SIG-M5 (cell line): ENCODE results near the gene VSTM4.

Experiments
- DNase-seq: peaks from one replicate; lab custom pipeline; 2025; lab: John Stamatoyannopoulos, UW

The VSTM4 gene

GRCh38 chr10:49040601-49041000 lies 74.7 kb downstream of the VSTM4 start:
- no peak for DNase-seq

- no peak for DNase-seq
Measured at GRCh38 chr10:49039409-49039808, 75.9 kb downstream of the VSTM4 start.

GRCh38 chr10:49038711-49039110 lies 76.6 kb downstream of the VSTM4 start:
- no peak for DNase-seq

- no peak for DNase-seq
Measured at GRCh38 chr10:49037187-49037586, 78.1 kb downstream of the VSTM4 start.

- DNase-seq = no peak
Measured at GRCh38 chr10:49036638-49037037, 78.7 kb downstream of the VSTM4 start.

- DNase-seq = no peak
Measured at GRCh38 chr10:49035920-49036319, 79.4 kb downstream of the VSTM4 start.

- DNase-seq = no peak
Measured at GRCh38 chr10:49034925-49035324, 80.4 kb downstream of the VSTM4 start.

GRCh38 chr10:49033939-49034338 lies 81.4 kb downstream of the VSTM4 start:
- no peak for DNase-seq

- DNase-seq = no peak
Measured at GRCh38 chr10:49029666-49030065, 85.7 kb downstream of the VSTM4 start.

- no peak for DNase-seq
Measured at GRCh38 chr10:49028639-49029038, 86.7 kb downstream of the VSTM4 start.

GRCh38 chr10:49025347-49025983 lies 89.9 kb downstream of the VSTM4 start:
- no peak for DNase-seq

- DNase-seq = no peak
Measured at GRCh38 chr10:49024484-49024883, 90.8 kb downstream of the VSTM4 start.

GRCh38 chr10:49023752-49024151 lies 91.6 kb downstream of the VSTM4 start:
- DNase-seq = no peak

- no peak for DNase-seq
Measured at GRCh38 chr10:49023071-49023470, 92.3 kb downstream of the VSTM4 start.

GRCh38 chr10:49021685-49022084 lies 93.6 kb downstream of the VSTM4 start:
- DNase-seq = no peak

GRCh38 chr10:49015700-49016099 lies 99.6 kb downstream of the VSTM4 start:
- DNase-seq = no peak

- no peak for DNase-seq
Measured at GRCh38 chr10:49012603-49013002, 102.7 kb downstream of the VSTM4 start.

GRCh38 chr10:49011756-49012155 lies 103.6 kb downstream of the VSTM4 start:
- no peak for DNase-seq

- no peak for DNase-seq
Measured at GRCh38 chr10:49010865-49011264, 104.5 kb downstream of the VSTM4 start.

GRCh38 chr10:49010295-49010694 lies 105.0 kb downstream of the VSTM4 start:
- DNase-seq = no peak

GRCh38 chr10:49009199-49009979 lies 105.9 kb downstream of the VSTM4 start:
- DNase-seq = no peak

- no peak for DNase-seq
Measured at GRCh38 chr10:49008505-49009198, 106.7 kb downstream of the VSTM4 start.

GRCh38 chr10:49008091-49008490 lies 107.2 kb downstream of the VSTM4 start:
- DNase-seq = no peak
